Right kidney (tissue), 1 donor: Measurements from ENCODE around the gene PTPRR.
"Not testable (repeated sequence)": the region's sequence is repeated elsewhere in the genome, so short reads cannot be mapped to it uniquely, and the experiment has no call there.

Experiments
- DNase-seq: peaks from one replicate; pipeline ENCODE4 v3.0.0-alpha.2; 2016

Gene PTPRR

GRCh38 chr12:70839544-70839943 is 81.0 kb downstream of the PTPRR start:
- no peak for DNase-seq

DNA sequence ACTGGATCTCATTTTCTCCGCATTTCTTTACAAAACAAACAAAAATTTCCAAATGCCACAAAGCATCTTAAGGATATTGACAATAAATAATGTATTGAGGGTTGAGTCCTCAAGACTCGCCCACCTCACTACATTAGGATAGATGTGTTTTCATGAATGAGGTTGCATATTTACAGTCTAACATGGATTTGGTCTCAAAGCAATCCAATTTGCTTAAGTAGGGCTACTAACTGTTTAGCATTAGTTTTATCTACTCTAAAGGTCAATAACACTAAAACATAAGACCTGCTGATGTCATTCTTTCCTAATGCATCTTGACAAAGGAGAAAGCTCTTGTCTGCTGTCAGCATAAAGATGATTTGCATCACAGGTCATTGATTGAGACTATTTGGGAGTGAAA is 82.4 kb downstream of the PTPRR start:
- no peak for DNase-seq

GRCh38 chr12:70837026-70837425 is 83.5 kb downstream of the PTPRR start:
- DNase-seq, result no peak

DNA sequence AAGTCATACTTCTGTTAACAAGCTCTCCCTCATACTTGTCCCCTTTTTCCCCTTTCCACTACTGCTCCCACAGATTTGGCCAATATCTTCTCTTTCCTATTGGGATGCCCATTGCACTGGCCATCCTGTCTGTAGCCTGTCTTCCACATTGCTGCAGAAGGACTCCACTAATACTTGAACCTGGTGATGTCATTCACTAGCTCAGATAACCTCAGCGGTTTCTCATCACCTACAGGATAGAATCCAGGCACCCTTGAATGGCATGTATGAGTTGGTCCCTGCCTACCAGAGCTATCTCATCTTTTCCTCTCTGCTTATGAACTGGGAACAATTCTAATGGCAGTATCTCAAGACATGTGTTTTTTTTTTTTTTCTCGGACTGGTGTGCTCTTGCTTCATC is 84.6 kb downstream of the PTPRR start:
- DNase-seq, result no peak

DNA sequence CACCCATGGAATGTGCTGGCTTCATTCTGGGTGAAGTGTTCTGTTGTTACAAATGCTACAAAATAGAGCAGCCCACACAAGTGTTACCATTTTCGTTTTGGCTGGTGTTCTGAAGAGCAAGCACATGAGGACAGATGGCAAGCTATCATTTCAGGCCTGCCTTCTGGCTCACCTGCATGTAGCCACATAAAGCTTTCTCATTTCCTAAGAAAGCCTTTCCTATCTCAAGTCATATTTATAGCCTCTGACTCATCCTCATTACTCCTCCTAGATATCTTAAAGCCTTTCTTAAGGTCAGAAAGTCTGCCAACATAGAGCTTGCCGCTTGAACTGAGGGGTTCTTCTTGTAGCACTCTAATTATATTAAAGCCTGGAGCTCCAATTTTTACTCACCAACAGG is 89.0 kb downstream of the PTPRR start:
- no peak for DNase-seq

DNA sequence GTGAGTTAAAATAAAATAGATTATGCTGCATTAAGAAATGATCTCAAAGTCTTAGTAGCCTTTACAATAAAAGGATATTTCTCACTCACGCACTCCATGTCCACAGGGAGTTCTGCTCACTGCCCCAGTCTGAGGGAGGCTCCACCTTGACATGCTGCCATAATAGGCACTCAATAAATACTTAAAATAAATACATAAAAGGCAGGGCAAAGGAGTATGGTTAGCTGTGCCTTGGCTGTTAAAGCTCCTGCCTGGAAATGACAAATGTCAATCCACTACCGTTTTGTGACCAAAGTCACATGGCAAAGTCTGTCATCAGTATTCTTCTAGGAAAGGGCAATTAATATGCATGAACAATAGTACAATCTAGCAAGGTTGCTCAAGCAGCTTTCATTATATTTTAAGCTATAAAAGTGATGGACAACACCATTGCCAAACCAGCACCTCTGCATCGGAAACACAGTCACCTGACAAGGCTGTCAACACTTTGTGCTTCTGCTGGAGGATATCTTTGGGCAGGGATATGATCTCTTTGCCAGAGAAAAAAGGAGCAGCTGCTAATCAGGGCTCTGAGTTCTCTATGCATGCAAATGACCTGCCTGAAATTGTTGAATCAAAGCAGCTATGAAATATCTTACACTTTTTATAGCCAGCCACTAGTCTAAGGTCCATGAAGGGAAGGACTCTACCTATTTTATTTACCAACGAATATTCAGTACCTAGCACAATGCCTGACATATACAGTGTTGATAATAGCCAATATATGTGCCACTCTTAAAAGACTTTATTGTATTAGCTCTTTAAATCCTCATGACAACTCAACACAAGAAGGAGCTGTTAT is 90.1 kb downstream of the PTPRR start:
- no peak for DNase-seq

- no peak for DNase-seq
These were observed 91.5 kb downstream of the PTPRR start for GRCh38 chr12:70829070-70829469.

GRCh38 chr12:70828351-70828750 is 92.2 kb downstream of the PTPRR start:
- no peak for DNase-seq

- no peak for DNase-seq
These were observed 94.4 kb downstream of the PTPRR start for GRCh38 chr12:70826156-70826555.

DNA sequence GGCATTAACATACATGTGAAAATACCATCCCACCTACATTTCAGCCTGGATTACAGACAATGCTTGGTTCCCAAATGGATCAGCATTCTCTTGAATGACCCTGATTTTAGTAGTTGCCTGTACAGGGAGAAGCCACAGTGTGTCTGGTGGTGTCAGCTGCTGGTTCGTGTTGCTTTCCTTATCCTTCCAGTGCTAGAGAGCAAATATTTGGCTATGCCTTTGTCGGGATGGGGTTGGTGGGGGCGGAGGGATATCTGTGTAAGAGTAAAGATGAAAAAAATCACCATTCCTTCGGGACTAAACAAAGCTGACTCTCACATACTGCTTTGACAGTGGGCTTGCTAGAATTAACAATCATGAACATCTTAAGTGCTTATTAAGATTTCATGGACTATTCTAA is 96.0 kb downstream of the PTPRR start:
- DNase-seq, result no peak

DNA sequence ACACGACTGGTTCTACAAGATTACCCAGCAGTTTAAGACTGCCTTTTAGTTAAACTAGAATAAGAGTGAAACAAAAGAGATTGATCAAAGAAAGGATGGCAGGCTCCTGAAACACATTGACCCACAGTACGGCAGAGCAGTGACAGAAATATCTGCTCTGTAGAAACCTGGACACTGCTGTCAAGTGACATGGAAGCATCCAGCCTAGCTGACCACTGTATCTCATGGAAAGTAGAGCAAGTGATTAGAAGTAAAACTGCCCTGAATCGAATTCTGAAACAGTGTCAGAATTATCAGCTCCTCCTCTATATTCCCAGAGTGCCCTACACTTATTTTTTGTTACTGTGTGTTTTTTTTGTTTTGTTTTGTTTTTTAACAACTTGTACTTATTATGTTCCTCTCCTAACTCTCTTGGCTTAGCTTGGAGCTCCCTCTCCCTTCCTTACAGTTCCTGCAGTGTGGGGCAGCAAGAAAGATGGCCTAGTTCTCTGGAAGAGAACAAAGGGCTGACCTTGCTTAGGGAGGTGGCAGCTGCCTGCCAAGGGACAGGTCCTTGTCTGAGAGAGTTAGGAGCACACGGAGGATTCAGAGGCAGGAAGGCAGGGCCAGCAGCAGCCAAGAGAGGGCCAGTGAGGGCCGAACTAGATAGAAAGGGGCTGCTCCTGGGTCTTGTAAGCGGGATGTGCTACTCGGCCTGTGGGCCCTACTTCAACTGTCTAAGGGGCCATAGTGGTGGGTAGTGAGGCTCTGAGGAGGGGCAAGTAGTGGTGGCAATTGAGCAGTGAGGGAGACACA is 97.2 kb downstream of the PTPRR start:
- no peak for DNase-seq

GRCh38 chr12:70822412-70822811 is 98.1 kb downstream of the PTPRR start:
- DNase-seq, result no peak

GRCh38 chr12:70815971-70816391 is 104.6 kb downstream of the PTPRR start:
- DNase-seq, result no peak

DNA sequence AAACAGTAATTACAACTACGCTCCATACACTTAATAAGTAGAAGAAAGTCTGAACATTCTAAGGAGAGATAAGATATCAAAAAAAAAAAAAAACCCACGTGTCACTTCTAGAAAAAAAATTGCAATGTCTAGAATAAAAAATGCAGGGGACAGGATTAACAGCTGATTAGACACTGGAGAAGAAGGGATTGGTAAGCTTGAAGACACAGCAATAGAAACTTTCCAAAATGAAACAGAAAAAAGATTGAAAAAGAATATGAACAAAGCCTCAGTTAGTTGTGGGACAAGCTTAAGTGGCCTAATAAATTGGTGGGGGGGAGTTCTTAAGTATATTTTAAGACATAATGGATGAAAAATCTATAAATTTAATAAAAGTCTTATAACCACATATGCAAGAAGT is 105.5 kb downstream of the PTPRR start:
- DNase-seq, result no peak

DNA sequence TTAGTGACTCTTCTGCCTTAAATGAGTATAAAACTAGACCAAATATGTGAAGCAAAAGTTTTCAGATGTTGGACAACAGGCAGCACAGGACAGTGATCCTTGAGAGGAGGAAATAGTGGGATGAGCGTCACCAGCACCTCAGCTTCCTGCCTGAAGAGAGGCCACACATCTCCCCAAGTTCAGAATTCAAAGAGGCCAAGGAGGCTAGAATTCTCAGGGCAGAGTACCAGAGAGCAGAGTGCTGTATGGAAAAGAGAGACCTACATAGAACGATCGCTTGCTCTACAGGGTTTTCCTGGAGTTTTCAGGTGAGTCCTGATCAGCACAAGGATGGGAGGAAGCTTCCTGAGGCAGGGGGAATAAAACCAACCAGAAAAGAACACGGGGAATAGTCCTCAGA is 107.0 kb downstream of the PTPRR start:
- DNase-seq, result no peak

DNA sequence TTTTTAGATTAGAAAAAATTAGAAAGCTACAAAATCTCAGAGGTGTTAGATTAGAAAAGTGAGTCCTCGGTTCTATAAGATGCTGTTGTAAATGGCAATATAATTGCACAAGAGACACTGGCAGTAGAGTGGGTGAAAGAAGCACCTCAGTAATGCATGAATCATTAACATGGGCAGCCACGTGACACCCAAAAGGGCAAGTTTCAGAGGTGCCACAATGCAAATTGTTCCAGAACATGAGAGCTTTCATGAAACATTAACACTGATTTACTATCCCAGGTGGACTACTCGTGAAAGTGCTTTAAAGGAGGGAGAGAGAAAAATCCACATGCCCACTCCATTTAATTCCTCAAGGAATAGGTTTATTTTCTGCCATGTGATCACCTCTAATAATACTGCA is 108.4 kb downstream of the PTPRR start:
- peak; percentile 10 for DNase-seq

DNA sequence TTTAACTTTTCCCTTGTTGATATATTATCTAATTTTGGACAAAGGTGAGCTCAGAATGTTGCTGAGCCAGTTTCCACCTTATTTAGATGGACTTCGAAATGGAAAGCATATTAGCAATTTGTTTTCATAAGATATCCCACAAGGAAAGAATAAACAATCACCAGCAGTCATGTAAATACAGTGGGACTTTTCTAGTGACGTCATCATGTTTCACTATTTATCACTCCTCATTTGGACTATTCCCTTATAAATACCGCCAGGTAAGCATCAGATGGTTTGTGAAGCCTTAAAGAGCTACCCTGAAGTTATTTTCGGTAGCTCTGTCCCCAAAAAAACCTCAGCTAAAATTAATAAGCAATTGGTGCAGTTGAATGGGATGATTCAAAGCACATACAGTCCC is 110.7 kb downstream of the PTPRR start:
- no peak for DNase-seq

DNA sequence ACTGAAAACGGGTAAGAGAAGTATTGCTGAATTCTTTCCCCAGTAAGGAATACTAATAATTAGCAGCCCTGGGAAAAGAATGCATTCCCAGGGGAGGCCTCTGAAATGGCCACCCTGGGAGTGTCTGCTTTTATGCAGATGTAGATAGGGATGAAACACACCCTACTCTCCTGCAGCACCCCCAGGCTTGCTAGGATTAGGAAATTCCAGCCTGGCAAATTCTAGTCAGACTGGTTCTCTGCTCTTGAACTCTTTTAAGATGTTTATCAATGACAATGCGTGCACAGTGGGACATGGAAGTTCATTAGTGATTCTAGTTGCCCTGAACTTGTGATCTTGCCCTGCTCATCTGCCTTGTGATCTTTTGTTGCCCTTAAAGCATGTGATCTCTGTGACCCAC is 112.5 kb downstream of the PTPRR start:
- not testable (repeated sequence) for DNase-seq

DNA sequence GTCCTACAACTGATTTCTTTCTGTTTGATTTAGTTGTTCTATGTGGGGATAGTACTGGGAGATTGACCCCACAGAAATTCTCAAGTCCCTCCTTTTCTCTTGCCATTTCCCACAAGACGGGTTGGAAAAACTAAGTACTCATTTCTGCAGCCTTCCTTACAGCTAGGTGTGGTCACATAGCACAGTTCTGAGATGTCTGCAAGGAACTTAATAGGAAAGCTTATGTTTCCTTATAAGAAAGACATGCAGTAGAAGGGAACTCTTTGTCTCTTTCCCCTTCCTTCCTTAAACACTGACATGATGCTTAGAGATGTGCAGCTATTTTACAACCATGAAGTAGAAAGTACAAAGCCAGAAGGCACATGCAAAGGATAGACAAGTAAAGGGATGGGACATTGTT is 113.7 kb downstream of the PTPRR start:
- no peak for DNase-seq

DNA sequence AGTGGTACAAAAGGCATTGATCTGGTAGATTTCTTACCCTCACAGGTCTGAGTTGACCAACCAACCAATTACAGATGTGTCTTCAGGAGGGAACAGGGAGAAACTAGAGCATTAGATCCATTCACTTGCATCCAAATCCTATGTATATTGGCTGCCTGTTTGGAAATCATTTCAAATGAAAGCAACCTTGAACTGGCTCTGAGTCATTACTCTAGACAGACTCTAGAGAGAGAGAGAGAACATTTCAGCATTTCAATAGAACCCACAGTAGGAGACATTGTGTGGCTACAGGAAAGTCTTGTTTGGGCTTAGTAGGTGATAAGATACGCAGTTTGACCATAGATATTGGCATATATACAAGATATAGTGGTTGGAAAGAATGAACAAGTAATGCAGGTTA is 114.5 kb downstream of the PTPRR start:
- DNase-seq, result no peak

DNA sequence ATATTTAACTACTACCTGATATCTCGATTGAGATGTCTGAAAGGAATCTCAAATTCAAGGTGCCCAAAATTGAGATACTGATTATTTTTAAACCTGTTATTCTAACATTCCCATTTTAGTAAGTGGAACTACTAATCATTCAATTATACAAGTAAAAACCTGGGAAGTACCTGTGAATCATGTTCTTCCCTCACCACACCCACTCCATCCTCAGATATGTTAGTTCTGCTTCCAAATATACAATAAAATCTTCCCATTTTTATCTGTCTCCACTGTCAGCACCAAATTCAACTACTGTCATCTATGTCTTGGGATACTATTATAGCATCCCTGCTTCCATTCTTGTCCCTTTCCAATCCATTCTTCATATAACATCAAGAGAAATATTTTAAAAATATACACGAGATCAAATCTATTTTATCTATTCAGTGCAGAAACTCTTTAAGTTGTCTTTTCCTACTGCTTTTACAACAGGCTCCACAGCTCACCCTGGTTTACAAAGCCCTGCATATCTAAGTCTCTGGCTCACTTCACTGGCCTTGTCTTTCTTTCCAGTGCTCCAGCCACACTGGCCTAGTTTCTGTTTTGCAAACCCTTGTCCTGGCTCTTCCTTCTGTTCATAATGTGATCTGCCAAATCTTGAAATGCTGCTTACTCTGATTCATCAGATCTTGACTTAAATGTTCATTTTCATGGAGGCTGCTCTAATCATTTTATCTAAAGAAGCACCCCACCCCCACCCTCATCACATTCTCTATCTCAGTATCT is 122.3 kb downstream of the PTPRR start:
- no peak for DNase-seq

DNA sequence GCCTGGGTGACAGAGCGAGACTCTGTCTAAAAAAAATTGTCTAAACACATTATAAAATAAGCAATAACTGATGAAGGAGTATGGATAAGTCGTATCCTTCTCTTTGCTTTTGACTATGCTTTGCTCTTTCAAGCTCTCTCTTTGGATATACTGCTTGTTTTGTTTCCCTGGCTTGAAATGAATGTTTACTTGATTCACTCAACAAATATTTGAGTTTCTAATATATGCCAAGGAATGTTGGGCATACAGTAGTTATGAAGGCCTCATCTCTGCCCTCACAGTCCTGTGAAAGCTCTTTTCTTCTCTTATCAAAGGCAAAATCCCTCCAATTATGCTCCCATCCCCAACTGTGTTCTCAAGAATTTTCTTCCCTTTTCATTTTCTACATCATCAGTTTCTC is 123.5 kb downstream of the PTPRR start:
- DNase-seq, result no peak

- DNase-seq, result no peak
These were observed 124.9 kb downstream of the PTPRR start for GRCh38 chr12:70795608-70796007.
